G401.6 (cell line): ENCODE data around the gene SMARCA1.

Source experiments
- FAIRE-seq: peaks from 2 replicates; lab custom pipeline; 2012; peaks lifted over from hg19 to GRCh38; lab: Jason Lieb, UNC

SMARCA1 gene

GRCh38 chrX:129461801-129462456, 61.4 kb downstream of the SMARCA1 start:
- no peak for FAIRE-seq

DNA sequence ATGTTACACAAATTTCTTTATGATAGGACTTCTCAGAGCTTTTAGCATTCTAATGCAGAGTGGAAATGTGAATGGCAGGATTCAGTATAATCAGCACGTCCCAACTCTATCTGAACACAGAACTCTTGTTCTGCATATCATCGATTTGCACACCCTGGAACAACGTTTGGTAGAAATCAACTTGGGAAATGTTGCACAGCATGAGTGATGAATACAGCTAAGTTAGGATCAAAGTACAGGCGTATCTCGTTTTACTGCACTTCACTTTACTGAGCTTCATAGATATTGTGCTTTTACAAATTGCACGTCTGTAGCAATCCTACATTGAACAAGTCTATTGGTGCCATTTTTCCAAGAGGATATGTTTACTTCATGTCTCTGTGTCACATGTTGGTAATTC, 70.8 kb downstream of the SMARCA1 start:
- no peak for FAIRE-seq

DNA sequence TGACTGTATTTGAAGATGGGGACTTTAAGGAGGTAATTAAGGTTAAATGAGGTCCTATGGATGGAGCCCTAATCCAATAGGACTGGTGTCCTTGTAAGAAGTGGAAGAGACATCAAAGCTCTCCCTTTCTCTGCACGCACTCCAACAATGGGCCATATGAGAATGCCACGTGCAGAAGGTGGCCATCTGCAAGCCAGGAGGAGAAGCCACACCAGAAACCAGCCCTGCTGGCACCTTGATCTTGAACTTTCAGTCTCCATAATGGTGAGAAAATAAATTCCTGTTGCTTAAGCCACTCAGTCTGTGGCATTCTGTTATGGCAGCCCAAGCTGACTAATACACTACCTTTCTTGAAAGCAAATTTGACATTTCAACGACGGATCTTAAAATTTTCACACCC, 73.2 kb downstream of the SMARCA1 start:
- FAIRE-seq = no peak

- FAIRE-seq = no peak
These were observed 74.1 kb downstream of the SMARCA1 start for GRCh38 chrX:129449148-129449547.

DNA sequence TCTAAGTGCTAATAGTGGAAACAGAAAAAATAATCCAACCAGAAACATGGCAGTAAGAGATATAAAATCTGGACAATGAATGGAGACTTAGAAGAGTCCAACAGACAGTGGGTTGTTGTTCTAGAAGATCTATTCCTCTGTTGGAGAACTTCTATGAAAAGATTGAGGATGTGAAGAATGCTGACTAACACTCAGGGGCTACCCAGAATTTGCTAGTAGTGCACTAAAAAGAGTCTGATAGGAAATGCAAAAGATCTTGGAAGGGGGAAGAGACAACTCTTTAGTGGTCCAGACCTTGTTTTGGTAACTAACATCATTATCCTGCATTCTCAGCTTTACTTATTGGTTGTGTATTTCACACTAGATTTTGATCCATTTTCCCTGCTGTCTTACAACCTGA, 77.9 kb downstream of the SMARCA1 start:
- FAIRE-seq = no peak

GRCh38 chrX:129433945-129434344, 89.3 kb downstream of the SMARCA1 start:
- no peak for FAIRE-seq

- FAIRE-seq = no peak
These were observed 89.8 kb downstream of the SMARCA1 start for GRCh38 chrX:129433461-129433860.

- FAIRE-seq = no peak
These were observed 96.0 kb downstream of the SMARCA1 start for GRCh38 chrX:129427267-129427666.

DNA sequence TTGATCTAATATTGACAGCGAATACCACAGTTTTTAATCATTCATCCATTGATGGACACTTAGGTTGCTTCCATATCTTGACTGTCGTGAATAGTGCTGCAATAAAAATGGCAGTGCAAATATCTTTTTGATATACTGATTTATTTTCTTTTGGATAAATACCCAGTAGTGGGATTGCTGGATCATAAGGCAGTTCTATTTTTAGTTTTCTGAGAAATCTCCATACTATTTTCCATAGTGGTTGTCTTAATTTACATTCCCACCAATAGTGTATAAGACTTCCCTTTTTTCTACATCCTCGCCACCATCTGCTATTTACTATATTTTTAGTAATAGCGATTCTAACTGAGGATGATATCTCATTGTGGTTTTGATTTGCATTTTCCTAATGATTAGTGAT, 100.1 kb downstream of the SMARCA1 start:
- FAIRE-seq = no peak

GRCh38 chrX:129404670-129405008, 118.7 kb downstream of the SMARCA1 start:
- FAIRE-seq = no peak

GRCh38 chrX:129403974-129404669, 119.2 kb downstream of the SMARCA1 start:
- FAIRE-seq = no peak
